Activated CD8-positive, alpha-beta memory T cell treated with anti-CD3 and anti-CD28 coated beads, Interleukin-2, amount 50 U/mL, for 48 hours (primary cell): ENCODE data around the gene CCDC187.
"Not testable (repeated sequence)": the region's sequence is repeated elsewhere in the genome, so short reads cannot be mapped to it uniquely, and the experiment has no call there.

ENCODE experiments used
- DNase-seq: peaks from one replicate; pipeline ENCODE4 v3.0.0-alpha.2; 2020

The CCDC187 gene

GRCh38 chr9:136303825-136304416, at the start of gene CCDC187:
Gene CCDC187 (minus strand): TSS chr9:136304094. CDS start chr9:136303830, 264 bp downstream.
- DNase-seq: no peak

GRCh38 chr9:136353088-136353487, 49.2 kb upstream of the CCDC187 start:
- no peak for DNase-seq

- DNase-seq: no peak
Observed at GRCh38 chr9:136352682-136353081, 48.8 kb upstream of the CCDC187 start.

GRCh38 chr9:136351868-136352267, 48.0 kb upstream of the CCDC187 start:
- not testable (repeated sequence) for DNase-seq

GRCh38 chr9:136351252-136351800, 47.4 kb upstream of the CCDC187 start:
- DNase-seq: no peak

GRCh38 chr9:136349546-136349945, 45.7 kb upstream of the CCDC187 start:
- no peak for DNase-seq

GRCh38 chr9:136348691-136349090, 44.8 kb upstream of the CCDC187 start:
- DNase-seq: no peak

- DNase-seq: no peak
Observed at GRCh38 chr9:136347472-136348256, 43.8 kb upstream of the CCDC187 start.

- DNase-seq: no peak
Observed at GRCh38 chr9:136346927-136347465, 43.1 kb upstream of the CCDC187 start.

GRCh38 chr9:136346157-136346481, 42.2 kb upstream of the CCDC187 start:
- DNase-seq: no peak

GRCh38 chr9:136345281-136346156, 41.6 kb upstream of the CCDC187 start:
- DNase-seq: no peak

GRCh38 chr9:136344544-136345280, 40.8 kb upstream of the CCDC187 start:
- DNase-seq: no peak

GRCh38 chr9:136343884-136344269, 40.0 kb upstream of the CCDC187 start:
- no peak for DNase-seq

GRCh38 chr9:136343121-136343883, 39.4 kb upstream of the CCDC187 start:
- no peak for DNase-seq

- peak; percentile 91 for DNase-seq
Observed at GRCh38 chr9:136342181-136343120, 38.6 kb upstream of the CCDC187 start.

- no peak for DNase-seq
Observed at GRCh38 chr9:136341769-136342168, 37.9 kb upstream of the CCDC187 start.

GRCh38 chr9:136341042-136341655, 37.3 kb upstream of the CCDC187 start:
- DNase-seq: no peak

- DNase-seq: no peak
Observed at GRCh38 chr9:136340356-136341041, 36.6 kb upstream of the CCDC187 start.

GRCh38 chr9:136339958-136340310, 36.0 kb upstream of the CCDC187 start:
- DNase-seq: no peak
